ENCODE measurements around the gene PISD. TPM values are rescaled to one million over a fixed set of nuclear protein-coding genes. Genes with fewer than 3 reads are reported as not detected.
A peak's percentile ranks its signal among the peaks of the same experiment; 100 is the strongest.
"Not testable (repeated sequence)": the region's sequence is repeated elsewhere in the genome, so short reads cannot be mapped to it uniquely, and the experiment has no call there.

Gene PISD
- total and polyA plus RNA-seq, 4 donors = 16.0 to 38.8 (median 33.8) TPM

GRCh38 chr22:31602259-31602952 is 59.6 kb downstream of the PISD start:
- intact Hi-C loops (cut with DNase I) = loop anchor here in 1 of 2 donors (1.0 kb wide), 1 partner anchor 28 kb away; no protein-coding TSS in a partner anchor
- peak; percentile 56 for ATAC-seq (ENCODE audit: low FRiP score)
- Histone ChIP-seq H3K4me3 (ENCODE audit: low read length in 2 of 2) (no peak overlapping the region), H3K27ac (ENCODE audit: low read depth in 1 of 2, low read length in 2 of 2) (peak overlapping the region in 1 of 2 donors; percentile 60), H3K27me3 (ENCODE audit: control insufficient read depth in 1 of 2, insufficient read depth in 2 of 2, low read length in 1 of 2) (no peaks in the 10 kb centered on the region), H3K4me1 (ENCODE audit: control insufficient read depth in 1 of 2, insufficient read depth in 2 of 2, low read length in 2 of 2) (no peaks in the 10 kb centered on the region), H3K9me3 (ENCODE audit: control insufficient read depth, low read length) (no peaks in the 10 kb centered on the region), H3K36me3 (ENCODE audit: control insufficient read depth in 1 of 2, insufficient read depth in 2 of 2, low read length in 1 of 2) (no peaks in the 10 kb centered on the region)
- peak in 1 of 2 donors; percentile 65 for DNase-seq
- 34 to 36% methylated on average over 11 of the region's 11 CpGs for WGBS, 2 donors

GRCh38 chr22:31595271-31595670 is 66.7 kb downstream of the PISD start:
- H3K36me3 ChIP-seq (ENCODE audit: control insufficient read depth in 1 of 2, insufficient read depth in 2 of 2, low read length in 1 of 2) = no peaks in the 10 kb centered on the region
- DNase-seq (no peak), ATAC-seq (ENCODE audit: low FRiP score) (no peak)
- H3K27me3 ChIP-seq (ENCODE audit: control insufficient read depth in 1 of 2, insufficient read depth in 2 of 2, low read length in 1 of 2) = no peaks in the 10 kb centered on the region
- no peaks in the 10 kb centered on the region for H3K4me1 ChIP-seq (ENCODE audit: control insufficient read depth in 1 of 2, insufficient read depth in 2 of 2, low read length in 2 of 2)
- H3K4me3 ChIP-seq (ENCODE audit: low read length in 2 of 2) = no peak overlapping the region
- no peaks in the 10 kb centered on the region for H3K9me3 ChIP-seq (ENCODE audit: control insufficient read depth, low read length)
- intact Hi-C loops (cut with DNase I) = no loop called here
- H3K27ac ChIP-seq (ENCODE audit: low read depth in 1 of 2, low read length in 2 of 2) = no peak overlapping the region
- WGBS, 2 donors = 88 to 94% methylated on average over 2 of the region's 2 CpGs

GRCh38 chr22:31590161-31590560 is 71.9 kb downstream of the PISD start:
- H3K27me3 ChIP-seq (ENCODE audit: control insufficient read depth in 1 of 2, insufficient read depth in 2 of 2, low read length in 1 of 2); DNase-seq; H3K36me3 ChIP-seq (ENCODE audit: control insufficient read depth in 1 of 2, insufficient read depth in 2 of 2, low read length in 1 of 2); H3K4me3 ChIP-seq (ENCODE audit: low read length in 2 of 2); ATAC-seq (ENCODE audit: low FRiP score); H3K9me3 ChIP-seq (ENCODE audit: control insufficient read depth, low read length); H3K27ac ChIP-seq (ENCODE audit: low read depth in 1 of 2, low read length in 2 of 2); H3K4me1 ChIP-seq (ENCODE audit: control insufficient read depth in 1 of 2, insufficient read depth in 2 of 2, low read length in 2 of 2); intact Hi-C loops (cut with DNase I): not testable (repeated sequence)
- 88% methylated on average over 1 of the region's 2 CpGs; no CpG with 5 or more reads in 1 of the 2 donors for WGBS, 2 donors

GRCh38 chr22:31588970-31589675 is 72.9 kb downstream of the PISD start:
- no peaks in the 10 kb centered on the region for H3K36me3 ChIP-seq (ENCODE audit: control insufficient read depth in 1 of 2, insufficient read depth in 2 of 2, low read length in 1 of 2)
- H3K9me3 ChIP-seq (ENCODE audit: control insufficient read depth, low read length) = no peaks in the 10 kb centered on the region
- ATAC-seq (ENCODE audit: low FRiP score) = no peak
- no peak overlapping the region for H3K27ac ChIP-seq (ENCODE audit: low read depth in 1 of 2, low read length in 2 of 2)
- H3K4me1 ChIP-seq (ENCODE audit: control insufficient read depth in 1 of 2, insufficient read depth in 2 of 2, low read length in 2 of 2) = no peaks in the 10 kb centered on the region
- H3K4me3 ChIP-seq (ENCODE audit: low read length in 2 of 2) = no peak overlapping the region
- WGBS, 2 donors = 88 to 91% methylated on average over 6 of the region's 6 CpGs
- H3K27me3 ChIP-seq (ENCODE audit: control insufficient read depth in 1 of 2, insufficient read depth in 2 of 2, low read length in 1 of 2) = no peaks in the 10 kb centered on the region
- no peak for DNase-seq
- intact Hi-C loops (cut with DNase I) = no loop called here

- intact Hi-C loops (cut with DNase I) = no loop called here
- Histone ChIP-seq H3K27ac (ENCODE audit: low read depth in 1 of 2, low read length in 2 of 2) (no peak overlapping the region), H3K4me3 (ENCODE audit: low read length in 2 of 2) (no peak overlapping the region), H3K27me3 (ENCODE audit: control insufficient read depth in 1 of 2, insufficient read depth in 2 of 2, low read length in 1 of 2) (no peaks in the 10 kb centered on the region), H3K36me3 (ENCODE audit: control insufficient read depth in 1 of 2, insufficient read depth in 2 of 2, low read length in 1 of 2) (no peaks in the 10 kb centered on the region), H3K4me1 (ENCODE audit: control insufficient read depth in 1 of 2, insufficient read depth in 2 of 2, low read length in 2 of 2) (no peaks in the 10 kb centered on the region), H3K9me3 (ENCODE audit: control insufficient read depth, low read length) (no peaks in the 10 kb centered on the region)
- DNase-seq (no peak), ATAC-seq (ENCODE audit: low FRiP score) (peak; percentile 70)
- WGBS, 2 donors = 71 to 78% methylated on average over 7 of the region's 7 CpGs
Measured at GRCh38 chr22:31586137-31586920, 75.7 kb downstream of the PISD start.

GRCh38 chr22:31585161-31585859 is 76.7 kb downstream of the PISD start:
- Histone ChIP-seq H3K4me1 (ENCODE audit: control insufficient read depth in 1 of 2, insufficient read depth in 2 of 2, low read length in 2 of 2) (no peaks in the 10 kb centered on the region), H3K27ac (ENCODE audit: low read depth in 1 of 2, low read length in 2 of 2) (no peak overlapping the region), H3K4me3 (ENCODE audit: low read length in 2 of 2) (no peak overlapping the region), H3K27me3 (ENCODE audit: control insufficient read depth in 1 of 2, insufficient read depth in 2 of 2, low read length in 1 of 2) (no peaks in the 10 kb centered on the region), H3K36me3 (ENCODE audit: control insufficient read depth in 1 of 2, insufficient read depth in 2 of 2, low read length in 1 of 2) (no peaks in the 10 kb centered on the region), H3K9me3 (ENCODE audit: control insufficient read depth, low read length) (no peaks in the 10 kb centered on the region)
- WGBS, 2 donors = 15 to 20% methylated on average over 3 of the region's 3 CpGs
- peak; percentile 65 for ATAC-seq (ENCODE audit: low FRiP score)
- no peak for DNase-seq
- intact Hi-C loops (cut with DNase I) = no loop called here

- intact Hi-C loops (cut with DNase I) = no loop called here
- H3K36me3 ChIP-seq (ENCODE audit: control insufficient read depth in 1 of 2, insufficient read depth in 2 of 2, low read length in 1 of 2) = no peaks in the 10 kb centered on the region
Measured at GRCh38 chr22:31584804-31585160, 77.2 kb downstream of the PISD start.

GRCh38 chr22:31583861-31584485 is 78.0 kb downstream of the PISD start:
- Histone ChIP-seq H3K27me3 (ENCODE audit: control insufficient read depth in 1 of 2, insufficient read depth in 2 of 2, low read length in 1 of 2) (no peaks in the 10 kb centered on the region), H3K36me3 (ENCODE audit: control insufficient read depth in 1 of 2, insufficient read depth in 2 of 2, low read length in 1 of 2) (no peaks in the 10 kb centered on the region), H3K9me3 (ENCODE audit: control insufficient read depth, low read length) (no peaks in the 10 kb centered on the region), H3K27ac (ENCODE audit: low read depth in 1 of 2, low read length in 2 of 2) (no peak overlapping the region), H3K4me3 (ENCODE audit: low read length in 2 of 2) (no peak overlapping the region), H3K4me1 (ENCODE audit: control insufficient read depth in 1 of 2, insufficient read depth in 2 of 2, low read length in 2 of 2) (no peaks in the 10 kb centered on the region)
- intact Hi-C loops (cut with DNase I) = no loop called here
- ATAC-seq (ENCODE audit: low FRiP score) = no peak
- 68 to 78% methylated on average over 3 of the region's 3 CpGs for WGBS, 2 donors
- no peak for DNase-seq

More at GRCh38 chr22:31584804-31585160, 77.2 kb downstream of the PISD start:
- Histone ChIP-seq H3K4me1 (ENCODE audit: control insufficient read depth in 1 of 2, insufficient read depth in 2 of 2, low read length in 2 of 2) (no peaks in the 10 kb centered on the region), H3K27ac (ENCODE audit: low read depth in 1 of 2, low read length in 2 of 2) (no peak overlapping the region), H3K27me3 (ENCODE audit: control insufficient read depth in 1 of 2, insufficient read depth in 2 of 2, low read length in 1 of 2) (no peaks in the 10 kb centered on the region), H3K9me3 (ENCODE audit: control insufficient read depth, low read length) (no peaks in the 10 kb centered on the region), H3K4me3 (ENCODE audit: low read length in 2 of 2) (no peak overlapping the region)
- DNase-seq = no peak
- ATAC-seq (ENCODE audit: low FRiP score) = no peak
- WGBS, 2 donors = 36 to 61% methylated on average over 5 of the region's 5 CpGs
